Stomach (tissue), 4 donors: ENCODE measurements around the gene GPBAR1.

Experiments used
- POLR2AphosphoS5 ChIP-seq, 3 donors: sonication (generic); formaldehyde crosslinking; IDR thresholded peaks; one replicate each; pipeline ENCODE4 v1.6.1; 2016; ENCODE audit warnings: antibody characterized with exemption in 3 of 3
- TF ChIP-seq, protein P1 (sequence below), 7 experiments: fragments of 450-650 bp in 4 of 7; fragments of 200-600 bp in 3 of 7; sonication (generic) in 3 of 7; IDR thresholded peaks; one replicate each; pipeline ENCODE4 v1.5.1; 2016 to 2019; ENCODE audit warnings: antibody characterized with exemption in 7 of 7, control low read depth in 2 of 7, mild to moderate bottlenecking in 1 of 7

DNA sequence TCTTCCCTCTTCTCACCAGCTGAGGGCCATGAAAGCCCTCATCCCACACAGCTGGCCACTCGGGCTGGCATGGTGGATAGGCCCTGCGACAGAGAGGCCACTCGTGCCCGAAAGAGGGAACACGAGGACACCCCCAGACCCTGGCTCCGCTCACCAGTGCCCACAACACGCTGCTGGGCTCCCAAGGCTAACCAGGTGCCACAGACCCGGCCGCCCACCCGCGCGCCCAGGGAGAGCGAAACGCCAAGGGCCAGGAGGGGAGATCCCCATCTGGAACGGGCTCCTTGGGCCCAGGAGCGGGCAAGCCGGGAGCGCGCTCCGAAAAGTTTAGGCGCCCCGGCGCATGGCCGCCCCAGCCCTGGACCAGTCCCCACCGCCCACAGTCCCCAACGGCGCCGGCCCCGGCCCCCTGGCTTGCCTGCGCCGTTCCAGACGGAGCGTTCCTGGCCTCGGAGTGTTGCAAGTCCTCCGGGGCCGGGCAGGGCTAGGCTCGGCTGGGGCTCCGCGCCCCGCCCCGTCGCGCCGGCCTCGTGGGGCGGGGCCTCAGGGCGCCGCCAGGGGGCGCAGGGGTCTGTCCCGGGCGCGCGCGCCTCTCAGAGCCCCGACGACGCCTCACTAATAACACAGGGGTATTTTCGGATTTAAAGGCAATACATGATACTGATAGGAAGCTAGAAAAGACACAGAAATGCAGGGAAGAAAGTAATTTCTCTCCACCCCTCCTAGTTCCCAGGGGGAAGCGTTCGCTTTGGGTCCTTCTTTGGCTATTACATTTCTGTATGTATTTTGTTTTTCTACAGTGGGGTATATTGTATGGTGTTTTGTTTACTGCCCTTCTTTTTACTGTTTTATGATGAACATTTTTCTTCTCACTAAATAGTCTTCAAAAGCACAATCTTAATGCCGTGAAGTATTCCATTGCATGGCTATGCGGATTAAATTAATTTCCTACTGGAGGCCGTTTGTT is 31.5 kb downstream of the GPBAR1 start, which contains the start of gene TMBIM1:
- TF ChIP-seq POLR2AphosphoS5 (IDR thresholded peaks at IDR 0.05): peak; percentile 79 to 98 (median 94)
- TF ChIP-seq, protein P1, sequence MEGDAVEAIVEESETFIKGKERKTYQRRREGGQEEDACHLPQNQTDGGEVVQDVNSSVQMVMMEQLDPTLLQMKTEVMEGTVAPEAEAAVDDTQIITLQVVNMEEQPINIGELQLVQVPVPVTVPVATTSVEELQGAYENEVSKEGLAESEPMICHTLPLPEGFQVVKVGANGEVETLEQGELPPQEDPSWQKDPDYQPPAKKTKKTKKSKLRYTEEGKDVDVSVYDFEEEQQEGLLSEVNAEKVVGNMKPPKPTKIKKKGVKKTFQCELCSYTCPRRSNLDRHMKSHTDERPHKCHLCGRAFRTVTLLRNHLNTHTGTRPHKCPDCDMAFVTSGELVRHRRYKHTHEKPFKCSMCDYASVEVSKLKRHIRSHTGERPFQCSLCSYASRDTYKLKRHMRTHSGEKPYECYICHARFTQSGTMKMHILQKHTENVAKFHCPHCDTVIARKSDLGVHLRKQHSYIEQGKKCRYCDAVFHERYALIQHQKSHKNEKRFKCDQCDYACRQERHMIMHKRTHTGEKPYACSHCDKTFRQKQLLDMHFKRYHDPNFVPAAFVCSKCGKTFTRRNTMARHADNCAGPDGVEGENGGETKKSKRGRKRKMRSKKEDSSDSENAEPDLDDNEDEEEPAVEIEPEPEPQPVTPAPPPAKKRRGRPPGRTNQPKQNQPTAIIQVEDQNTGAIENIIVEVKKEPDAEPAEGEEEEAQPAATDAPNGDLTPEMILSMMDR (IDR thresholded peaks at IDR 0.05): peak in 4 of 7 experiments; percentile 34 to 99 (median 86)
